HL-60 (cell line): ENCODE data around the gene ZFP92.

ENCODE experiments used
- GABPA ChIP-seq: IDR thresholded peaks from 2 replicates; pipeline ENCODE4 v1.6.1; 2012; ENCODE audit warnings: low read depth
- TF ChIP-seq, protein P1 (sequence below): IDR thresholded peaks from one replicate; pipeline ENCODE4 v1.5.1; 2011; ENCODE audit warnings: low read length, control low read depth, inconsistent platforms; ENCODE audit not compliant: insufficient read depth

DNA sequence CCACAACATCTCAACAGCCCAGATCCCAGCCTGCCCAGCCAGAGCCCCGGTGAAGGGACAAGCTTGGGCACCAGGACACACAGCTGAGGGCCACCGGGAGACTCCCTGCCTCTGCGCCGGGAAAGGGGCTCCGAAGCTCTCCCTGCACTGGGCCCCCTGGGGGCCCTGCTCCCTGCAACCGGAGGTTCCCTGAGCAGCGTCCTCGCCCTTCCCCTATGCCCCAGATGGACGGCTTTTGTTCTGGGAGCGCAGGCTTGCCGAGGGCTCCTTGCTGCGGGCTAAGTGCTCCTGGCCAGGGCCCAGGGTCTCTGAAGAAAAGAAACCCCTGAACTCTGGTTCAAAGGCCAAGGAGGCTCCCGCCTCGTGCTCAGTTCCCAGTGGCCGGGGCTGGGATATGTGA is 899 bp upstream of the ZFP92 start:
- TF ChIP-seq, protein P1, sequence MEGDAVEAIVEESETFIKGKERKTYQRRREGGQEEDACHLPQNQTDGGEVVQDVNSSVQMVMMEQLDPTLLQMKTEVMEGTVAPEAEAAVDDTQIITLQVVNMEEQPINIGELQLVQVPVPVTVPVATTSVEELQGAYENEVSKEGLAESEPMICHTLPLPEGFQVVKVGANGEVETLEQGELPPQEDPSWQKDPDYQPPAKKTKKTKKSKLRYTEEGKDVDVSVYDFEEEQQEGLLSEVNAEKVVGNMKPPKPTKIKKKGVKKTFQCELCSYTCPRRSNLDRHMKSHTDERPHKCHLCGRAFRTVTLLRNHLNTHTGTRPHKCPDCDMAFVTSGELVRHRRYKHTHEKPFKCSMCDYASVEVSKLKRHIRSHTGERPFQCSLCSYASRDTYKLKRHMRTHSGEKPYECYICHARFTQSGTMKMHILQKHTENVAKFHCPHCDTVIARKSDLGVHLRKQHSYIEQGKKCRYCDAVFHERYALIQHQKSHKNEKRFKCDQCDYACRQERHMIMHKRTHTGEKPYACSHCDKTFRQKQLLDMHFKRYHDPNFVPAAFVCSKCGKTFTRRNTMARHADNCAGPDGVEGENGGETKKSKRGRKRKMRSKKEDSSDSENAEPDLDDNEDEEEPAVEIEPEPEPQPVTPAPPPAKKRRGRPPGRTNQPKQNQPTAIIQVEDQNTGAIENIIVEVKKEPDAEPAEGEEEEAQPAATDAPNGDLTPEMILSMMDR = no peak
- TF ChIP-seq GABPA = no peak
